ENCODE results near the gene GDAP1L1.
"Not testable (repeated sequence)": the region's sequence is repeated elsewhere in the genome, so short reads cannot be mapped to it uniquely, and the experiment has no call there.

Gene GDAP1L1

DNA sequence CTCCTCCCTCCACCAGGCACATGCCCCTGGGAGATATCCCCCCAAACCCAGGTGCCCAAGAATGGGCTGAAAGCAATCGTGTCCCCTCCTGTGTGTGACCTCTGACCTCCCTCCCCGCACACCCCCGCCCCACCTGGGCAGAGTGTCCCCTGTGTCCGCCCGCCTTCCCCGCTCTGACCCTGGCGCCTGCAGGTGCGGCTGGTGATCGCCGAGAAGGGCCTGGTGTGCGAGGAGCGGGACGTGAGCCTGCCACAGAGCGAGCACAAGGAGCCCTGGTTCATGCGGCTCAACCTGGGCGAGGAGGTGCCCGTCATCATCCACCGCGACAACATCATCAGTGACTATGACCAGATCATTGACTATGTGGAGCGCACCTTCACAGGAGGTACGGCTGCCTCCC, 9.9 kb downstream of the GDAP1L1 start:
- DNase-seq, result no peak

DNA sequence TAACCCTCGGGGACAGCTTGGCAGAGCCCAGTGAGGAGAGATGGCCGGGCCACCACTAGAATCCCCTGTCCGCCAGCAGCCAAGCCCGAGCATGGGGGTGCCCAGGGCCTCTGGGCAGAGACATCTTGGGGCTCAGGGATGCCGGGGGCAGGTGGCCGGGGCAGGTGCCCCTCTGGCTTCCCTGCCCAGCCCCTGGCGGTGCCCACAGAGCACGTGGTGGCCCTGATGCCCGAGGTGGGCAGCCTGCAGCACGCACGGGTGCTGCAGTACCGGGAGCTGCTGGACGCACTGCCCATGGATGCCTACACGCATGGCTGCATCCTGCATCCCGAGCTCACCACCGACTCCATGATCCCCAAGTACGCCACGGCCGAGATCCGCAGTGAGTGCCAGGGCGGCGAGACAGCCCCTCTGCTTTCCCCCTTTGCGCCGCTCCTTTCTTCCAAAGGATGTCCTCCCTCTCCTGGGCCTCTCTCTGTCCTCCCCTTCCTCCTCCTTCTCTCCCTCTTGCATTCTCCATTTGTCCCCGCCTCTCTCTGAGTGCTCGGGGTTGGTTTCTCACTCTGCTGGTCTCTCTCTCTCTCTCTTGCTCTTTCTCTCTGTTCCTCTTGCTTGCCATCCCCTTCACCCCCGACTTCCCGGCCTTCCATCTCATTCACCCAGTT, 11.2 kb downstream of the GDAP1L1 start:
- DNase-seq, result no peak

DNA sequence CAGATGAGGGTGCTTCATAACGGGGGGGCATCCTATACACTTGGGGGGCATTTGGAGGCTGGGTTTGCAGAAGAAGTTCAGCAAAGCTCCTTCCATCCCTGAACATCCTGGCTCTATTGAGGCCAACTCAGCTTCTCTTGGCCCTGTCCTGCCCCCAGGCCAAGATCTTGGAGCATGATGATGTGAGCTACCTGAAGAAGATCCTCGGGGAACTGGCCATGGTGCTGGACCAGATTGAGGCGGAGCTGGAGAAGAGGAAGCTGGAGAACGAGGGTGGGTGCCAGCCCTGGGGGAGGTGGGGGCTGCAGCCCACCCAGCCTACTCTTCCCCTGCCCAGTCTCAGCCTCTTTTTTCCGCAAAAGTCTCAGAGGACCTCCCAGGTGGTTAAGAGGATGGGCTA, 17.2 kb downstream of the GDAP1L1 start:
- no peak for DNase-seq

DNA sequence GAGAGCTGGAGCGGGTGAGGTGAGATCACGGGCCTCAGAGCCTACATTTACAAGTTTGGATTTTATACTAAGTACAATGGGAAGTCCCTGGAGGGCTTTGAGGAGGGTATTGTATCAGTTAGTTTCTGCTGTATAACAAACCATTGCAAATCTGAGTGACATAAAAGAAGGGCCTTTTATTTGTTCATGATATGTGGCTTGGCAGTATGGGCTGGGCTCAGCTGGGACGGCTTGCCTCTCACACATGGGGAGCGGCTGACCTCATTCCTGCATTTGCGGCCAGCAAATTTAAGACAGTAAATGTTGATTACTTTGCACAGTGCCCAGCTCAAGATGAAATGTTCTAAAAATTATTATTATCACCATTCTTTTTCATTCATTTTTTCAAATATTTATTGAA, 21.7 kb downstream of the GDAP1L1 start:
- DNase-seq, result no peak

DNA sequence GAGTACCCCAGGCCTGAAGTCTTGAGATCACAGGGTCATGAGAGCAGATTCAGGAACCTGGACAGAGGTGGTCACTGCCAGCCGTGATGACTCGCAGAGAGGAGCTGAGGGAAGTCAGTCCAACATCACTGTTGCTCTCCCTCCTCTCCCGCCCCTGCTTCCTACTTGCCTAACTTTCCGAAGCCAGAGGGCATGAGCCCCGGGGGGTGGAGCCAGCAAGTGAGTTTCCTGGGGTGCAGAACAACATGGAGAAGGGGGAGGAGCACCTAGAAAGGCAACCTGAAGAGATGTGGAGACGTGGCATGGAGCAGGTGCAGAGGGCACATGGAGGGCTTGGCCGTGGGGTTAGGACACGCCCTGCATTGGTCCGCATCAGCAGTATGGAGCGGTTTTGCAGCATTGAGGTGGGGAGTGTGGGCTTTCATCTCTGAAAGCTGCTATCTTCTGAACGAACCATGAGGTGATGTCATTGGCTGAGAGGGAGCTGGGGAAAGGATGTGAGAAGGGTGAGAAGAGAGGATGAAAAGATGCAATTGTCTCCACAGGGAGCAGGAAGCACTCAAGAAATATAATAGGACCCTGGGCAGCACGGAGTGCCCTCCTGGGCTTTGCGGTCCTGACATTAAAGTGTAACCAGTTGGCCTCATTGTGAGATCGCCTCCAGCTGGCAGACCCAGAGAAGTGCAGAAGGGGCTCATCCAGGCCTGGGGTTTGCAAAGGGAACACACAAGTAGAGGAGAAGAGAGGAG, 25.0 kb downstream of the GDAP1L1 start:
- peak; percentile 18 for DNase-seq

DNA sequence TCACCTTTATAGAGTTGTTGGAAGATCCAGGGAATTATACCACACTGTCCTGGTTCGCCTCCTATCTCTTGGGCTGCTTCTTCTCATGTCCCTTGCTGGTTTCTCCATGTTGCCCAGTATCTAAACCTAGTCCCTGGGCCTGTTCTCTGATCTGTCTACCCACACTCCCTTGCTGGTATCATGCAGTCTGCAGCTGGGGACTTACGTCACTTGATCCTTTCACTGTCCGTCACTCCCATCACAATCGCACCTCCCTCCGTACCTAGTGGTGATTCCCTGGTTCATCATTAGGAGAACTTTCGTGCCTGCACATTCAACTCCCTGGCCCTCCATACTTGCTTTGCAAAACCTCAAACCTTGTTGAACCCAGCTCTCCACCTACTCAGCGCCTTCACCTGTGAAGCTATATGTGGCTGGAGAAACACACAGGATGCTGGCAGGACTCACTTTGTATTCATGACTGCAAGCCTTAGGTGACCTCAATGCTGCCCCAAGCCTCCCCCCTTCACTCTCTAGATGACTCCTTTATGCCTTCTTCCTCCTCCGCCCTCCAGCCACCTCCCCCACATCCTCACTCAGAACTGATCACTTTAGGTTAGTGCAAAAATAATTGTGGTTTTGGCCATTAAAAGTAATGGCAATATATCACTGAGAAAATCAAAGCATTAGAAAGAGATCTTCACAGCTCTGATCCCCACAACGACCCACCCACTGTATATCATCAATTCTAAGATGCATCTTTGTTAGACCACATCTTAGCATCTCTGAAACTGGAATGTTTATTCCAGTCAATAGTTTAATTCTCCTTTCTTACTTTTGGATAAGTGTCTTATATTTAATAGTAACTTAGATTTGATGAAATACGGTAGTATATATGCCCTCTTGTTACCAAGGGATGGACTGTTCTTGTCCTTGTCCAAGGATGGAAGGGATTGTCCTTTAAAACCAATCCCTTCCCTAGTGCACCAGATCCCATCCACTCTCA, 26.4 kb downstream of the GDAP1L1 start:
- DNase-seq, result no peak

DNA sequence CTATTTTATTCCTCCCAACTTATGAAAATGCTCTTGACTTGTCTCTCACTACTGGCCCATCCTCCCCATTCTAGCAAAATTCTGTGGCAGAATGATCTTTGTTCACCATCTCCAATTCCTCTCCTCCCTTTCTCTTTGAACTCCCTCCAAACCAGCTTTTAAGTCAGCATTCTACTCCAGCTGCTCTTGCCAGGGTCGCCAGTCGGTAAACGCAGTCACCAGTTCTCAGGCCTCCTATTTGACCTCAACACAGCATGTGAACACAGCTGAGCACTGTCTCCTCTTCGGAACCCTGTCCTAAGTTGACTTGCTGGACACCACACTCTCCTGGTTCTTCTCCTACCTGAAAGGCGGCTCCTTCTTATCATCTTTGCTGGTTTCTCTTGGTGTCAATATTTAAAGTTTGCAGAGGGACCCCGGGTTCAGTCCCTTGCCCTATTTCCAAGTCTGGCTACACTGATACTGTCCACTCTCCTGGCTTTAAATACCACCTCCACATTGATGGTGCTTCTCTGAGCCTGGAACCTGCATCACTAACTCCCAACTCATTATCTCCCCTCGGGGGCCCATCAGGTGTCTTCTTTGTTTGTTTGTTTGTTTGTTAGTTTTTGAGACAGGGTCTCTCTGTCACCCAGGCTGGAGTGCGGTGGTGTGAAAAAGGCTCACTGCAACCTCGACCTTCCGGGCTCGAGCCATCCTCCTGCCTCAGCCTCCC, 27.4 kb downstream of the GDAP1L1 start:
- no peak for DNase-seq

DNA sequence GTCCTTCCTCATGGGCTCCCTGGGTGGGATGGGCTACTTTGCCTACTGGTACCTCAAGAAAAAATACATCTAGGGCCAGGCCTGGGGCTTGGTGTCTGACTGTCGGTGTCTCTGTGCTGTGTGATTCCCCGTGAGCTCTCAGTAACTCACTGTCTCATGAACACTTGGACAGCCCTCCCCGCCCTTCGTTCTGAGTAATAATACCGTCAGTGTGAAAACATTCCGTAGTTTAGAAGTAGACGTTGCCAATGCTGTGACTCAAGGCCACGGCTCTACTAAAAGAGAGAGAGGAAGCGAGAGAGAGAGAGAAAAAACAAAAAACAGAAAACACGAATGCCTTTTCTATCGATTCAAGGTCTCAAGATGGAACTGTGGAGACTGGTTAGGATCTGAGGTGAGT, 32.1 kb downstream of the GDAP1L1 start:
- DNase-seq, result no peak

DNA sequence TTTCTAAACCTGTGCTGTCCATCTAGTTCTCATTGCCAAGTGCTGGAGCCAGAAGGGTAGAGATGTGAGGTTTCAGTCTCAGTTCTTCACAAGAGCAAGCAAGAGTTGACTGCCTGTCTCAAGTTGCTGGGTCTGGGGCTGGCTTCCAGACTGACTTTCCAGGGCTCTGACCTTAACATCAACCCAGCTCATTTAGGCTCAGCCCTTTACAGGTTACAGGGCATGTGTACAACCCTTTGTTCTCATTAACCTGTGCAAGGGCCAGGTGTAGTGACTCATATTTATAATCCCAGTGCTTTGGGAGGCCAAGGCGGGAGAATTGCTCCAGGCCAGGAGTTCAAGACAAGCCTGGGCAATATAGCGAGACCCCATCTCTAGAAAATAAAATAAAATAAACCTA, 33.3 kb downstream of the GDAP1L1 start:
- DNase-seq, result no peak

DNA sequence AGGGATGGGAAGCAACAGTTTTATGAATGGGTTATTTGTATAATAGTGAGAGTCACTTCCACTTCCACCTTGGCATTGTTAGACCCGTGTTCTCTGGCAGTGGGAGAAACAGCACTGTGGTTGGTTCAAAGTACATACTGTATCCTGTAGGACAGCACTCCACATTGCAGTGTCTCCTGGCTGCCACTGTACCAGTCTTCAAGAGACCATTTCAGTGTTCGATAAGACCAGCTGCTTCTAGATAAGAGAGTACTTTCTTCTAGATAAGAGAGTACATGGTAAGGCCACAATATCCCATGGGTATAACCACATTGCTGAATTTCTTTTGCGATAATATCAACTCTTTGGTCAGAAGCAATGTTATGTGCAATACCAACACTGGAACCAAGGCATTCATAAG, 35.1 kb downstream of the GDAP1L1 start:
- no peak for DNase-seq

DNA sequence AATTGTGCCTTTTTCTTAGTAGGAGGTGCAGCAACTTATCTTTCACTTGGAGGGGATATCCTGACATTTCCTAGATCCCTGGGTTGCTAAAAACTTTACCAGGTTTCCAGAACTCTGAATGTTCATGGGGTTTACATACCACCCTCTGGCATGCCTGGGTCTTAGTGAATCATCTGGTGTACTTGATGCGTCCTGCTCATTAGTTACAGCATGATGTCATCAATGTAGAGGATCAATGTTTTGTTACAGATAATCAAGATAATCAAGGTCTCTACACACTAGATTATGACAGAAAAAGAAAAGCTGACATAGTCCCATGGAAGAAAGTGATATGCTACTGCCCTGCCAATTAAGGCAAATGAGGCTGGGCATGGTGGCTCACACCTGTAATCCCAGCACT, 36.9 kb downstream of the GDAP1L1 start:
- no peak for DNase-seq

DNA sequence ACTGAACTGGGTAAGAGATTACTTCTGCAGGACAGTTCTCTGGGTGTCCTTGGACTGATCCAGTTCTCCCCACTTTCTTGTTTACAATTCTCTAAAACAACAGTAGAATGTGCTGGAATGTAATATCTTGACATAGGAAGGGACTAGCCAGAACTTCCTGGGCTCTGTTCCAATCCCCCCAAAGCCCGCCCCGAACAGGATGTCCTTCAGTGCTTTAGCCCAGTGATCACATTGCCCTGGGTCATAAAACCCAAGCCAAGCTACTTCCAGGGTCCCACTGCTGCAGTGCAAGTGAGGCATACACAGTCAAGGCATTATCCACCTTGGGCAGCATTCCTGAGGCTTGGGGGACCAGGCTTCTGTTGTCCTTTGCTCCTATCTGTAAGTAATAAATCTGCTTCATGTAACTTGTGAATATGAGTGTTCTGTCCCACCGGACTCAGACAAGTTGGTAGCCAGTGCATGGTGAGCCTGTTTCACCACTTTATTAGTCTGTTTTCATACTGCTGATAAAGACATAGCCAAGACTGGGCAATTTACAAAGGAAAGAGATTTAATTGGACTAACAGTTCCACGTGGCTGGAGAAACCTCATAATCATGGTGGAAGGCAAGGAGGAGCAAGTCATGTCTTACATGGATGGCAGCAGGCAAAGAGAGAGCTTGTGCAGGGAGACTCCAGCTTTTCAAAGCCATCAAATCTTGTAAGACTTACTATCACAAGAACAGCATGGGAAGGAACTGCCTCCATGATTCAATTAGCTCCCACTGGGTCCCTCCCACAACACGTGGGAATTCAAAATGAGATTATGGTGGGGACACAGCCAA, 40.4 kb downstream of the GDAP1L1 start:
- DNase-seq, result no peak

DNA sequence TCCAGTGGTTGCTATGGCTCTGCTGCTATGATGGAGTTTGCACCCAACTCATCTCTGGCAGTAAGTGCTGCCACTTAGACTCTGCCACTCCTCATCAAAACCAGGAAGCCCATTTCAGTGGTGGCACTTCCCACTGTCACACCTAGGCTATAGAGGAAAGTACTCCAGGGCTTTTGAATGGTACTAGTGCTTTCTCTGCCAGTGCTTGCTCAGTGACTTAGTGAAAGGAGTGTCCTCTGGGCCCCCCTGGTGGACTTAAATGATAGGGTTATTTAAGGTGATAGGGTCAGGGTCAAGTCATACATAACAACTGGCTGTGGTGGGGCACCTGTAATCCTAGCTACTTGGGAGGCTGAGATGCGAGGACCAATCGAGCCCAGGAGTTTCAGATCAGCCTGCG, 41.1 kb downstream of the GDAP1L1 start:
- DNase-seq, result no peak

DNA sequence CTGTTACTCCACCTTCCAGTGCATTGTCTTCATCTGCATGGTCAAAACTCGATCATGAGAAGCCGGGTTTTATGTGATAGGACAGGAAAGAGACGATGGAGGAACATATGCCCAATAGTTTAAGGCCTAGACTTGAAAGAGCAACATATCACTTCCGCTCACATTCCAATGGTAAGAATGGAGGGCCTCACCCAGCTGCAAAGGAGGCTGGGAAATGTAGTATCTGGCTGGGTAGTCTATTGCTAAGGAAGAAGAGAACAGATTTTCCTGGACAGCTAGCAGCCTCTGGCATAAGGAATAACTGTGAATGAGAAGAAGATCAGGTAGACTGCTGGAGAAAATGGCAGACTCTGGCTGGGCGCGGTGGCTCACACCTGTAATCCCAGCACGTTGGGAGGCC, 44.6 kb downstream of the GDAP1L1 start:
- no peak for DNase-seq

DNA sequence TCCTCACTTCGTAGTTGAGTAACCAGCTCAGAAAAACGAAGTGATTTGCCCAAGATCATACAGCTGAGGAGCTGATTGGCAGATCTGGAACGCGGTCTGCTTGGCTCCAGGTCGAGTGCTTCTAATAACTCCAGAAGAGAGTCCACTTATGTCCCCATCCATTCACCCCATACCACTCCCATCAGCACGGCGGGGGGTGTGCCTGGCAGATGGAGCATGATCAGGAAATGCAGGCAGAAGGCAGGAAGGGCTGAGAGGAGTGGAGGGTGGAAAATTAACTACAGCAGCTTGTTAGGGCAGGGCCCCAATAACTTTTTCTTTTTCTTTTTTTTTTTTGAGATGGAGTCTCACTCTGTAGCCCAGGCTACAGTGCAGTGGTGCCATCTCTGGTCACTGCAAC, 48.9 kb downstream of the GDAP1L1 start:
- DNase-seq, result peak; percentile 8

DNA sequence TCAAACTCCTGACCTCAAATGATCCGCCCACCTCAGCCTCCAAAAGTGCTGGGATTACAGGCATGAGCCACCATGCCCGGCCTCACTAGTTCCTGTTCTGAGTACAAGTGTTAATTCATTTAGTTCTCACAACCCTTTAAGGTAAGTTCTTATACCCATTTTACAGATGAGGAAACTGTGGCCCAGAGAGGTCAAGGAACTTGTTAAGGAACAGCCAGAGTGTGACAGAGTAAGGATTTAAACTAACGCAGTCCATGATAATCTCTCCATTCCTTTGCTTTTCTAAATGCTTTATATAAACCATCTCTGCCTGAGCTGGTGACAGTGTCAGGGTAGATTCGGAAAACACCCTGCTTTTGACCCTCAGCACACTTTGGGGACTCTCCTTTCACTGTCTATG, 50.6 kb downstream of the GDAP1L1 start:
- DNase-seq, result no peak

DNA sequence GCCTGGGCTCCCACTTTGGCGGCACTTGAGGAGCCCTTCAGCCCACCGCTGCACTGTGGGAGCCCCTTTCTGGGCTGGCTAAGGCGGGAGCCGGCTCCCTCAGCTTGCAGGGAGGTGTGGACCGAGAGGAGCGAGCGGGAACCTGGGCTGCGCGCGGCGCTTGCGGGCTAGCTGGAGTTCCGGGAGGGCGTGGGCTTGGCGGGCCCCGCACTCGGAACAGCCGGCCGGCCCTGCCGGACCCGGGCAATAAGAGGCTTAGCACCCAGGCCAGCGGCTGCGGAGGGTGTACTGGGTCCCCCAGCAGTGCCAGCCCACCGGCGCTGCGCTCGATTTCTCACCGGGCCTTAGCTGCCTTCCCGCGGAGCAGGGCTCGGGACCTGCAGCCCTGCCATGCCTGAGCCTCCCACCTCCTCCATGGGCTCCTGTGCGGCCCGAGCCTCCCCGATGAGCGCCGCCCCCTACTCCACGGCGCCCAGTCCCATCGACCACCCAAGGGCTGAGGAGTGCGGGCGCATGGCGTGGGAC, 52.0 kb downstream of the GDAP1L1 start:
- not testable (repeated sequence) for DNase-seq

DNA sequence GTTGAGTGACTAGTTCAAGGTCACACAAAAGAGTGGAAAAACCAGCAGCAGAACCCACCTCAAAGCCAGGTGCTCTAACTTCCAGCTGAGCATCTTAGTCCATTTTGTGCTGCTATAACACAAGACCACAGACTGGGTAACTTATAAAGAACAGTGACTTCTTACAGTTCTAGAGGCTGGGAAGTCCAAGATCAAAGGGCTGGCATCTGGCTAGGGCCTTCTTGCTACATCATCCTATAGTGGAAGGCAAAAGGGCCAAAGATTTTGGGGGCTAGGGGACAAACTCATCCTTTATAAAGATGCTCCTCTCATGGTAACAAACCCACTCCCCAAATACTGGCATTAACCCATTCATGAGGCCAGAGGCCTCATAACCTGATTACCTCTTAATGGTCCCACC, 54.2 kb downstream of the GDAP1L1 start:
- no peak for DNase-seq

DNA sequence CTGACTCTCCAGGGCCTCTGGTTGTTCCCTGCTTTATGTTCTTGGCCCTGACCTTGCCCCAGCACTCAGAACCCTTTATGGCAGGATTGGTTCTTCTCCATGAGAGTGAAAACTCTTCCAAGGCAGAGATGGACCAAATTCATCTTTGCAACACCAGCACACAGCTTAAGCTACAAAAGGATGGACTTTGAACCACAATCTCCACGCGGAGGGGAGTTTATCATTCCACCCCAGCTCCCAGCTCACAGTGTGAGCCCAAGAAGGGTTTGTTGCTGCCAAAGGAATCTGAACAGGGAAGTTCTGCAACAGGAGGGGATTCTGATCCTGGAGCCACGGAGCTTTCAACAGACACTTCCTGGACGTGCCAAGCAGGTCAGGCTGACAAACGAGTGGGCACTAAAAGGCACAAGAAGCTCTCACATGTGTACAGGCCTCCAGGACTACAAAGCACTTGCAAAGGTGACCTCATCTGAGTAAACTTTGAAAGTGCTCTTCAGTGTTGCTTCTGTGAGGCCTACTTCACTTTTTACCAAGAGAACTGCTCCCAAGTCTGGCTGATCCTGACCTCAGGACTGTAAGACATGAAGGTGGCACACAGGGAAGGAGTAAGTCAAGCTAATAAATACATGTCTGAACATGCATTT, 55.0 kb downstream of the GDAP1L1 start:
- DNase-seq, result no peak

DNA sequence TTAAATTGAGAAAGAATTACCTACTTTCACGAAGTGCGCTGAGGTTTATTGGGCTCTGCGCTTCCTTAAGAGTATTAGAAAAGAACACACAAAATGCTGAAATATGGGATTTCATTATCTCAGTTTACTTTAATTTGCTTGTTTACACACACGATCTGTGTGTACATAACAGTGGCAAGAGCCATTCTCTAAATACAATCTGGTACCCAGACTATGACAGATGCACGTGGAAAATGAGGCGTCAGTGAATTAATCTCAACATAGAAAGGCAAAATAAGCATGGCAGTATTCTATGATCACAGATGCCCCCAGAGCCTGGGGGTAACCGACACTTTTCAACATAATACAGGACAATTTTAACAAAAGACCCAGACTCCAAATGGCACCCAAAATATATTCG, 55.6 kb downstream of the GDAP1L1 start:
- DNase-seq, result no peak

DNA sequence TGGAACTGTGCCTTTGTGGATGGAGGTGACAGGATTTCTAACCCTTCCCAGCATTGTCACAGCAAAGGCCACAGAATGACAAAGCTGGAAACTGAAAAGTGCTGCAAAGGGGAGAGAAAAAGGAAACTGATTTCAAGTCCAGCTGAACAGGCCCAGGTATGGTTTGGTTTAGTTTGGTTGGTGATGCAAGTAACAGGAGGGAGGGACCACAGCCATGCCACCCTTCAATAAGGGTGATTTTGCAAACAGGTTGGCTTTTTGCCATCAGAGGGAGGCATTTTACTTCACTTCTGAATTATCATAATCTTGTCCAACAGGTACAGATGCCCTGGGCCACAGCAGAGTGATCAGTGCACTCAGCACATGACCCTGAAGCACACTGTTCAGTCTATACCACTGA, 57.3 kb downstream of the GDAP1L1 start:
- DNase-seq, result no peak
